ENCODE results near the gene FBXW2. TPM values are rescaled to one million over a fixed set of nuclear protein-coding genes. Genes with fewer than 3 reads are reported as not detected.

Gene FBXW2
- total RNA-seq, 1 experiment from 2014 or later = 62.1 TPM

GRCh38 chr9:120711841-120712538, 81.2 kb downstream of the FBXW2 start:
- peaks cover 10% of the 10 kb centered on the region for H3K23me2 ChIP-seq (ENCODE audit: insufficient read length, low read depth, low read length, poor library complexity, severe bottlenecking)
- H2AK5ac ChIP-seq (ENCODE audit: insufficient read length, low read length) = no peak overlapping the region
- TF ChIP-seq CTCF (conservative IDR thresholded peaks at IDR 0.05) = no peak
- no peak overlapping the region for H4K5ac ChIP-seq (ENCODE audit: insufficient read length, low read depth, low read length)
- no peaks in the 10 kb centered on the region for H3K79me2 ChIP-seq (ENCODE audit: insufficient read depth, low read length)
- H3K27me3 ChIP-seq (ENCODE audit: insufficient read depth, low read length) = peaks cover 13% of the 10 kb centered on the region; the same call in 1 of the 2 replicates
- Mint-ChIP-seq H3K27ac (no peak overlapping the region), H3K36me3 (ENCODE audit: insufficient read depth in 1 of 3, low read depth in 3 of 3) (no peaks in the 10 kb centered on the region), H3K27me3 (ENCODE audit: low read depth) (peaks cover 38% of the 10 kb centered on the region), H3K4me1 (peaks cover 14 to 28% of the 10 kb centered on the region in 2 experiments), H3K9me3 (no peaks in the 10 kb centered on the region), H3K4me3 (no peak overlapping the region)
- H2BK5ac ChIP-seq (ENCODE audit: insufficient read length, low read length) = no peak overlapping the region
- H3K23ac ChIP-seq (ENCODE audit: insufficient read length, low read depth, low read length) = no peak overlapping the region
- no peak overlapping the region for H3K4me2 ChIP-seq (ENCODE audit: insufficient read depth, insufficient read length, low read length)
- H2BK12ac ChIP-seq (ENCODE audit: insufficient read length, low read depth, low read length) = no peak overlapping the region
- no peak overlapping the region for H3K18ac ChIP-seq (ENCODE audit: insufficient read length, low read depth, low read length)
- no peak overlapping the region for H4K91ac ChIP-seq (ENCODE audit: insufficient read length, low read depth, low read length)
- no peak overlapping the region for H3K14ac ChIP-seq (ENCODE audit: insufficient read depth, low read length)
- no CpG with 5 or more reads among the region's 5 CpGs for WGBS (ENCODE audit: extremely low coverage, insufficient read length, low lambda C conversion rate)
- no peaks in the 10 kb centered on the region for H3K9me3 ChIP-seq (ENCODE audit: control insufficient read depth, low read depth, low read length)
- no peaks in the 10 kb centered on the region for H3K79me1 ChIP-seq (ENCODE audit: insufficient read depth, low read depth, low read length, poor library complexity, severe bottlenecking)
- DNase-seq = no peak
- no peak overlapping the region for H3T11ph ChIP-seq (ENCODE audit: low read length)
- H3K9ac ChIP-seq (ENCODE audit: extremely low read depth, insufficient read length, low read length) = no peak overlapping the region
- no peaks in the 10 kb centered on the region for H4K20me1 ChIP-seq (ENCODE audit: control insufficient read depth, insufficient read depth, insufficient read length)
- H2AFZ ChIP-seq (ENCODE audit: low read length) = no peak overlapping the region
- H3K27ac ChIP-seq (ENCODE audit: insufficient read length, low read depth, low read length) = no peak overlapping the region
- no peak overlapping the region for H2BK20ac ChIP-seq (ENCODE audit: low read depth, low read length, poor library complexity, severe bottlenecking)
- H4K8ac ChIP-seq (replicated peaks; ENCODE audit: insufficient read length, low read depth, low read length) = no peak overlapping the region
- no peak overlapping the region for H2BK120ac ChIP-seq (ENCODE audit: low read depth, low read length, poor library complexity, severe bottlenecking)
- no peak overlapping the region for H2BK15ac ChIP-seq (ENCODE audit: low read depth, low read length)
- H3K4me1 ChIP-seq (ENCODE audit: insufficient read depth, low read length) = no peaks in the 10 kb centered on the region
- H3K56ac ChIP-seq (ENCODE audit: insufficient read length, low read depth, low read length) = no peak overlapping the region
- H3K4ac ChIP-seq (ENCODE audit: low read depth, low read length) = no peak overlapping the region

Measured in H9 (cell line).